NCI-H1105 treated with DMSO at 0.1 percent for 48 hours (cell line): ENCODE results near the gene MPL.
"Not testable (repeated sequence)": the region's sequence is repeated elsewhere in the genome, so short reads cannot be mapped to it uniquely, and the experiment has no call there.

Experiments used
- DNase-seq: peaks from one replicate; lab custom pipeline; 2025; lab: John Stamatoyannopoulos, UW

The MPL gene

DNA sequence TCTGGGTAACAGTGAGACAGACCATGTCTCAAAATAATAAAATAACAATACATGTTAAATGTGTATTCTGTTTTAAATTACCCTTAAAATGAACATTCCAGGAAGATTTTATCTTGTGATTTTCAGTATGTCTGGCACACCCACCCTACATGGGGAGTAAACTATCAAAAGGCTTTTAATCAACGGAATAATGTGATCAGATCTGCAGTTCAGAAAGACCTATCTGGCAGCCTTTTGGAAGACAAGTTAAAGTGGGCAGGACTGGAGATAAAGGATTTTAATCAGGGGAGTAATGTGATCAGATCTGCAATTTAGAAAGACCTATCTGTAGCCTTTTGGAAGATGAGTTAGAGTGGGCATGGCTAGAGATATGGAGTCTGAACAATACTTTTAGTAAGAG, 41.9 kb downstream of the MPL start:
- DNase-seq = no peak

DNA sequence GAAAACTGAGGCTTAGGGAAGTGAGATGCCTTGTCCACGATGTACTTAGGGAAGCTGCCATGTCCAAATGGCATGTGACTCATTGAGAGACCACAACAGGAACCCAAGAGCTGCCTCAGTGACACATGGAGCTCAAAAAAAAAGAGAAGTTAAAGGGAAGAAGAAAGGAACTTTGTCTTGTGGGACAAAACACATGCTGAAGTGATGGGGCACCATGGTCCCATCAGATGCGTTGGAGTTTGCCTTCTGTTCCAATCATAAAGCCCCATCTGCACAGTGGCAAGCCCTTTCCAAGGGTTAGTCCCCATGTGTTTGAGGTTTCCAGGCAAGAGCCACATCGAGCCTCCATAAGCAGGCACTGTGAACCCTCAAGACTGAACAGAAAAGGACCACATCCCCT, 44.0 kb downstream of the MPL start:
- no peak for DNase-seq

DNA sequence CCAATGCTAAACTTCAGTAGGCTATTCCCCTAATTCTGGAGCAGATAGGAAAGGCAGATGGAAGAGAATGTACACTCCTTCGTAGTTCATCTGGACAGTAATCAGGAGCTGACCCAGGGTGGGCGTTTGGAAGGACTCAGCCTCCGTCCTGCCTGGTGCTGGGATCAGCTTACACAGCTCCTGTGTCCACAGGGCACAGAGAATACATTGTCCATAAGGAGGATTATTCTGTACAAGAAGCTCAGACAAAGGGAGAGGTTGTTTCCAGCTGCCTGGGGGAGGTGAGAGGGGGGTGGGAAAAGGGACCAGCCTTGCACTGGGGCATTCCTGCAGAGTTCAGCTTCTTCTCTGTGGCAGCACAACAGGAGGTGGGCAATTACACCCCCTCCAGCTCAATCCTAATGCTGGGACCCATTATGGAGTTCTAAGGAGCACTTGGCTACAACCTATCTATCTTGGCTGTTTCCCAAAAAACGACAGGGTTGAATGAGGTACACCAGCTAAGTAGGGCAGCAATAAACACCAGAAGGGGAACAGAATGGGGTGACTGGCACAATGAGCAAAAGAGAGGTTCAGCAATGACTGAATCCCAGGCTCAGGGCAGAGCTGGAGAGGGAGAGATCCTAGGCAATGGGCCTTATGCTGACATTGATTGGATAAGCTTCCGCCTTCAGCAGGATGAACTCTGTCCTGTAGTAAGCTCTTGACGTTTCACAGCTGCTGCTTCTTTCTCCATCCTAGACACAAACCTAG, 44.6 kb downstream of the MPL start:
- peak; percentile 16 for DNase-seq

DNA sequence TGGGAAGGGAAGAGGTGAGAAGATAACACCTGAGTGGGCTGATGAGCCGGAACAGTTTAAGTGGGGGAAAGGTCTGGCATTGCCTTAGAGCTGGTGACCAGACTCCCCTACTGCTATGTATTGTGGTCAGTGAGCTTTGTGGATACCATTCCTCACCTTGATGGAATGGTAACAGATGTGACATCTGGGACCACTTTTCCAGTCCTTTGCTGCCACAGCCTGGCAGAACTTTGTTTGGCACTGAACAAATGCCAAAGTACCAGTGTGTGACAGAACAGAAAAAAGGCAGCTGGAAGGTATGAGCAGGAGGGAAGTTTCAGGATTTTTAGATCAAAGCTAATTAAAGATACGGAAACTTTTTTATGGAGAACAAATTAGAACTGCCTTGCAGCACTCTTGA, 45.8 kb downstream of the MPL start:
- DNase-seq = no peak

DNA sequence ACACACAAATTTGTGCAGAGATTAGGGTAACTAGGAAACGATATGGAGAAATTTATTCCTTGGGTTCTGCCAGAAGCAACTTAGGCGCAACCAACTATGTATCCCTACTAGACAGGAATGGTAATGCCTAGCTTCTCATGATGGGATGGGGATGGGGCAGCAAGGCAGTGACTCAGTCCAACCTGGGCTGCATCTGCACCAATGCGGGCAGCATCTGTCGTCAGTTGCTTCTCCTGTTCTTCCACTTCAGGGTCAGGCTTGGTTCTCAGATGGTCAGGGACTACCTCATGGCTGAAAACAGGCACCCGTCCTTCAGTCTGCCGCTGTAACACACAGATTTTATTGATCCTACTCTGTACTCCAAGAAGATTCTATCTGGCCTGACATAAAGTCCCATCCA, 49.1 kb downstream of the MPL start:
- DNase-seq = no peak

DNA sequence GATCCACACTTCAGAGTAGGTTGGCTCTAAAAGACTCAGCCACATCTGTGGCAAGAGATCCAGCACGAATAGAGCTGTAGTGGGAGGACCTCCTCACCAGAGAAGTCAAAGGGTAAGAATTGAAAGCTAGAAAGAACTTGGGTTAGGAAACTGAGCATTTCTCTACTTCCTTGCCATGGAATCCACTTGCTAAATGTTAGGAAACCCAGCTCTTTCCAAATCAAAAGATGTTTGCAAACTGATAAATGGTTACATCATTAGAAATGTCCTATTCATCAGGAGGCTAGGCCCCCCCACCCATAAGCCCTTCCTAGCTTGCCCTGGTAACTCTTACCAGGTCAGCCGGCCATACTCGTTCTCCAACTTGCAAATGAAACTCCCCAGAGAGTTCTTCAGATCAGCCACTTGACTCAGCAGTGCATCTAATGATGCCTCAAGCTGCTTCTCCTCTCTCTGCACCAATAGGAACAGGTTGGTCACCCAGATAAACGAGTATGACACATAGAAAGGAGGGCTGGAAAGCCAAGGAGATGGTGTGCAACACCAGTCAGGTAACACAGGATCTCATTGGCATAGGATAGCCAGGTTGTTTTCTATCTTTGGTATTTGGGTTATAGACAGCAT, 50.5 kb downstream of the MPL start:
- DNase-seq = no peak

DNA sequence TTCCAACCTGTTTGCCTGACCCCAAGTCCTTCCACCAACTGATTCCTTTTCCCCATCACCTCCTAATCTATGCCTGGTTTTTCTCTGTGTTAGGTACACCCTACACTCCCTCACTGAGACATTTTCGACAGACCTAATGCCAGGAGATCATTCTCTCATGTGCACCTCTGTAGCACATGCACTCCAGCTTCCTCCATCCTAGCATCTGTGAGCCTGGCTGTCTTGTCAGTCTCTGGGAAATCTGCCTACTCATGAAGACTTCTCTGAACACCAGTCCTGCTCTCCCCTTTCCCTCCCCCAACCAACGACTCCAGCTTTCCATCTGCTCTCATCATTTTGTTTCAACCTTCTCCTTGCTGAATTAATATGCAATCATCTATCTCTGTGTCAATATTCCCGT, 51.0 kb downstream of the MPL start:
- DNase-seq = no peak

DNA sequence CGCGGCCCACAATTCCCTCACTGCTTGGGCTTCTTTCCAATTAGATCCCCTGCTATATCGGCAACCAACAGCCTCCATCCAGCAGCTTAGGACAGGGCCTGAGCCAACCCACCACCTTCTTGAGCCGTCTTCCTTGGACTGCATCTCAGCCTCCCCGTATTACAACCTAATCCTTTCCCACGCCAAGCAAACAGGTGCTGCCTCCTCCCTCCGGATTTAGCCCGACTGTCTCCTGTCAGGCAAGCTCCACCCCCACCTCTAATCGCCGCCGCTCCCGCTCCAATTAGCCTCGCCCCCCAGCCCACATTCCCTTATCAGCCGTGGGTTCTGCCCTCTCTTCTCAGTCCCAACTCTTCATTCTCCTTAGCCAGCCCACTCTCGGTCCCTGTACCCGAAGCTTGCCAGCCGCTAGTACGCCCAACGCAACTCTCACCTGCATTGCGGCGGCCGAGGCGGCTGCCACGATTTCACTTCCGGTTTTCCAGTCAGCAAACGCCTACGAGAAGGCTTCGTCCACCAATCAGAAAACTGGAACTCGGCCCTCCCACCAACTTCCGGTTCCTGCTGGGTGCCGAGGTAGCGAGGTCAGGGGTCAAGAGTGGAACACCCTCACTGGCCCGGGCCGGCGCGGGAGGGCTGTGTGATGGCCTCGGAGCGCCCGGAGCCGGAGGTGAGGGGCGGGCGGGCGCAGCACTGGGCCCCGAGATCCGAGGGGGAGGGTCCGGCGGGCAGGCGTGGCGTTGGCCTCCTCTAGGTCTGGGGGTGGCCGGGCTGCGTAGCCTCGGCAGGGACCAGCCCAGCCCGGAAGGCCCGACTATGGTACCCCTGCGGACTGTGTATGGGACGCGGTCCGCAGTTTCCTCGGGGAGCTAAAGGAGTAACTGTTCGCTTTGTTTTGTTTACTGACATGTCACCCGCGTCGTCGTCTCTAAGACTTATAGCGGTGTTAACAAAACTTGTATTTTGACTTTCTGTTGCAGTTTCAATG, 52.0 kb downstream of the MPL start, which contains the start of the genes MED8 and SZT2:
Gene MED8 (minus strand): TSS at position 475 of the 988 bp plus-strand sequence. CDS start 36 bp downstream, at position 439.
Gene SZT2 (plus strand): TSS at position 574 of the 988 bp plus-strand sequence. CDS start 70 bp downstream, at position 644.
- peak; percentile 95 for DNase-seq

DNA sequence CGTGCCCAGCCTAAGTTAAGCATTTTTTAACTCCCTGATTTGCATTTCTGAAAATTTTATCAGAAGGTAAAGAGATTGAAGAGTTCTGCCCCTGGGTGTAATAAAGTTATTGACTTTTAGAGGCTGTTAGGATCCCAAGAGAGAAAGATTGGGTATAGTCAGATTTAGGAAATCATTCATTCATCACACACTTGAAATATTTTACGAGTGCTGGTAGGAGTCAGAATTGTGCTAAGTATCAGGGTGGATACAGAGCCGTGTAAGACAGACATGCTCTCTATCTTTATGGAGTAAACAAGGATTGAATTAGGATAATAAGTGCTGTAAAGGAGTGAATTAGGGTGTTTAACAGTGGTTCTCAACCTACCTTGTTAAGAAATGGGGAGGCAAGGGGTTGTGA, 55.1 kb downstream of the MPL start:
- no peak for DNase-seq

DNA sequence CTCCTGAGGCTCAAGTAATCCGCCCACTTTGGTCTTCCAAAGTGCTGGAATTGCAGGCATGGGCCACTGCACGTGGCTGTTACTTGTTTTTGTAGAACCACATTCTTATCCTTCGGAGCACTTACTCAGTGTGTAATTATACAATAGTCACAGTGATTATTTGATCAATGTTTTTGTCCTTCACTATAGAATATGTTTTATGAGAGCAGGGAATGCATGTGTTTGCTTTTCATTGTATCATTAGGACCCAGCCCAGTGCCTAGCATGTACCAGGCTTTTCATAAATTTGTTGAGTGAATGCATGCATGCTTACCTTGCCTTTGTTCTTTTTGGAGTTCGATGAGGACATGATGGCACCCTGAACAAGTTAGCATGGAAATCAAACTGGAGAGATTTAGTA, 57.9 kb downstream of the MPL start:
- no peak for DNase-seq

DNA sequence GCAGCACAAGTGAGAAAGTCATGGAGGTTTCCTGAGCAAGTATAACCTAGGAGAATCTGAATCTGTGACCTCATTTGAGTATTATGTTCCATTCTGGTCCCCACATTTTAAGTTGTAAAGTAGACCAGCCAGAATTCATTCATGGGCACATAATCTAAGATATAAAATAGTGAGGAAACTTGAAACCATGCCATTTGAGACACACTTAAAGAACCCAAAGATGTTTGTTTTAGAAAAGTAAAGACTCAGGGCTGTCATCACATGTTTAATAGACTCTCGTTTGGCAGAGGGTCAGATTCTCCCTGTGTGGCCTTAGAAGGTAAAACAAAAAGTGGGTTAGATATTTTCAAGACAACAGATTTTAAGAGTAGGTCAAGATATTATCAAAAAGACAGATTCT, 58.4 kb downstream of the MPL start:
- no peak for DNase-seq

DNA sequence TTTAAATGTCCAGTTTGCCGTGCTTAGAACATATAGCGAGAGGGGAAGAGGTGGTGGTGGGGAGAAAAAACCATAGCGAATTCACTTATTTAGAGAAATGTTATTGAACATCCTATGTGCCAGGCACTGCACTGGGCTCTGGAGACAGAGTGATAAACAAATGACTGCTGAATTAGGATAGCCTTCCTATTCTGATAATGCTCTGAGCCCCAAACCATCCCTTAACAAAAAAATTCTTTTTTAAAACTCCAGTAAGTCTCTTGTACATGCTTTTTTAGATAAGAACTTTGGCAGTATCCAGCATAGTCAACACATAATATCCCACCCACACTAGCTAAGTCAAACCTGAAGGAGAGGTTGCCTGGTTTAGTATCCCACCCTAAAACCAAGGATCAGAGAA, 60.6 kb downstream of the MPL start:
- no peak for DNase-seq

DNA sequence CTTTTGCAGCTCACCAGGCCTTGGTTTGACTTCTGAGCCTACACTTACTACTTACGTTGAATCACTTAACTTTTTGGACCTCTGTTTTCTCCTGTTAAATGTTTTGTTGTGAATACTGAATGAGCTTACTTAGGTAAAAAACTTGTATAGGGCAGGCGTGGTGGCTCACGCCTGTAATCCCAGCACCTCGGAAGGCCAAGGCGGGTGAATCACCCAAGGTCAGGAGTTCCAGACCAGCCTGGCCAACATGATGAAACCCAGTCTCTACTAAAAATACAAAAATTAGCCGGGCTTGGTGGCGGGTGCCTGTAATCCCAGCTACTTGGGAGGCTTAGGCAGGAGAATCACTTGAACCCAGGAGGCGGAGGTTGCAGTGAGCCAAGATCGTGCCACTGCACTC, 62.8 kb downstream of the MPL start:
- DNase-seq = not testable (repeated sequence)

DNA sequence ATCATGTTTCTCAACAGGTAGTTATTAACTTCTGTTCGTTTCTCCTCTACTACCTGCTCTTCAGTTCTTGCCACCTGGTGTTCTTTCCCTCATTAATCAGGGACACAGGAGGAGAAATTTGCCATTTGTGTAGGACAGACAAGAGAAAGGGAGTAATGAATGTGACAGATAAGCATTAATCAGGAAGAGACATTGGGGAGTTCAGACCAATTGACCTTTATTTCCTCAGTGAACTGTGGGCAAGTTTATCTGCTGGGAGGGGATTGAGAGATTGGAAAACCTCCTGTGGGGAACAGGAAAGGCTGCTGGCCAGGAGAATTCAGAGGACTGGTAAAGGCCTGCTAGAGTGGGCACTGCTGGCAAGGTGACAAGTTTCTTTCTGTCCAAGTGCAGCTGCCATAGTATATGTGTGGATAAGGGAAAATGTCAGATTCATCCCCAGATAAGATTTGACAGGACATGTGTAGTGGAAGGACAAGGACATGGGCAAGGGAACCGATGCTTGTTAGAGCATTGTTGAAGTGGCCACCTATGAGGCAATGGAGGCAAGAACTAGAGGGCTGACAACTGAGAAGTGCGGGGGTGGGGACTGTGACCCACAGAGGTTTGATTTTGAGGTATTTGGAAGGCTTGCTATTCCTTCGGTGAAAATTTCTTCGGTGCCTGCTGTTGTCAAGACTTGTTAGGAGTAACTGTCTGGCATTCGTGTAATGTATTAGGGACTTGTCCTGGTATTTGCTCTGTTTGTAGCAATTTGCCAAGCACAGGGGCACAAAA, 64.7 kb downstream of the MPL start:
- DNase-seq = no peak
